ENCODE results near the gene HAND1.

The HAND1 gene

GRCh38 chr5:154503698-154504039, 25.6 kb upstream of the HAND1 start:
- no peak for DNase-seq

- DNase-seq, result no peak
Observed at GRCh38 chr5:154502180-154502579, 24.2 kb upstream of the HAND1 start.

- DNase-seq, result no peak
Observed at GRCh38 chr5:154501566-154501965, 23.5 kb upstream of the HAND1 start.

GRCh38 chr5:154498994-154499393, 21.0 kb upstream of the HAND1 start:
- no peak for DNase-seq

- DNase-seq, result no peak
Observed at GRCh38 chr5:154498591-154498990, 20.6 kb upstream of the HAND1 start.

GRCh38 chr5:154494036-154494435, 16.0 kb upstream of the HAND1 start:
- no peak for DNase-seq

GRCh38 chr5:154493274-154493673, 15.2 kb upstream of the HAND1 start:
- no peak for DNase-seq

GRCh38 chr5:154491941-154492340, 13.9 kb upstream of the HAND1 start:
- DNase-seq, result no peak

- DNase-seq, result no peak
Observed at GRCh38 chr5:154487541-154487940, 9.5 kb upstream of the HAND1 start.

- no peak for DNase-seq
Observed at GRCh38 chr5:154486427-154486866, 8.4 kb upstream of the HAND1 start.

- DNase-seq, result no peak
Observed at GRCh38 chr5:154485850-154486426, 7.9 kb upstream of the HAND1 start.

- DNase-seq, result no peak
Observed at GRCh38 chr5:154485096-154485491, 7.1 kb upstream of the HAND1 start.

- DNase-seq, result no peak
Observed at GRCh38 chr5:154484393-154485095, 6.5 kb upstream of the HAND1 start.

GRCh38 chr5:154483654-154484392, 5.8 kb upstream of the HAND1 start:
- no peak for DNase-seq

- DNase-seq, result no peak
Observed at GRCh38 chr5:154482528-154483449, 4.8 kb upstream of the HAND1 start.

GRCh38 chr5:154481584-154482381, 3.8 kb upstream of the HAND1 start:
- DNase-seq, result no peak

GRCh38 chr5:154480847-154481246, 2.8 kb upstream of the HAND1 start:
- DNase-seq, result no peak

GRCh38 chr5:154479944-154480750, 2.1 kb upstream of the HAND1 start:
- DNase-seq, result no peak

- no peak for DNase-seq
Observed at GRCh38 chr5:154479160-154479943, 1.3 kb upstream of the HAND1 start.

GRCh38 chr5:154478752-154479159, 729 bp upstream of the HAND1 start:
- DNase-seq, result no peak

All from GDM1 (cell line).